ENCODE data around the gene HLF.

HLF gene

GRCh38 chr17:55346658-55347057, 81.9 kb downstream of the HLF start:
- in situ Hi-C loops (cut with HindIII; ENCODE audit: low sequenced_read_pairs), result no loop called here

- in situ Hi-C loops (cut with HindIII; ENCODE audit: low sequenced_read_pairs), result no loop called here
These were observed 82.6 kb downstream of the HLF start for GRCh38 chr17:55347341-55347740.

GRCh38 chr17:55348749-55349354, 84.1 kb downstream of the HLF start:
- in situ Hi-C loops (cut with HindIII; ENCODE audit: low sequenced_read_pairs), result no loop called here

- in situ Hi-C loops (cut with HindIII; ENCODE audit: low sequenced_read_pairs), result loop anchor here (25.0 kb wide), 1 partner anchor 89 kb away; the partner anchor contains the start of gene HLF
These were observed 86.1 kb downstream of the HLF start for GRCh38 chr17:55350825-55351205.

- in situ Hi-C loops (cut with HindIII; ENCODE audit: low sequenced_read_pairs), result loop anchor here (25.0 kb wide), 1 partner anchor 89 kb away; the partner anchor contains the start of gene HLF
These were observed 86.5 kb downstream of the HLF start for GRCh38 chr17:55351226-55351625.

- in situ Hi-C loops (cut with HindIII; ENCODE audit: low sequenced_read_pairs), result loop anchor here (25.0 kb wide), 1 partner anchor 92 kb away; the partner anchor contains the start of gene HLF
These were observed 89.2 kb downstream of the HLF start for GRCh38 chr17:55354010-55354409.

GRCh38 chr17:55354941-55355340, 90.2 kb downstream of the HLF start:
- in situ Hi-C loops (cut with HindIII; ENCODE audit: low sequenced_read_pairs), result loop anchor here (5.0 to 25.0 kb wide), 2 partner anchors 93 to 157 kb away; partner anchors contain the start of genes HLF and SMIM36

GRCh38 chr17:55356434-55357328, 91.9 kb downstream of the HLF start:
- in situ Hi-C loops (cut with HindIII; ENCODE audit: low sequenced_read_pairs), result loop anchor here (5.0 to 25.0 kb wide), 2 partner anchors 94 to 156 kb away; partner anchors contain the start of genes HLF and SMIM36

GRCh38 chr17:55360971-55361370, 96.2 kb downstream of the HLF start:
- in situ Hi-C loops (cut with HindIII; ENCODE audit: low sequenced_read_pairs), result loop anchor here (25.0 kb wide), 1 partner anchor 99 kb away; the partner anchor contains the start of gene HLF

GRCh38 chr17:55363033-55363432, 98.3 kb downstream of the HLF start:
- in situ Hi-C loops (cut with HindIII; ENCODE audit: low sequenced_read_pairs), result loop anchor here (25.0 kb wide), 1 partner anchor 101 kb away; the partner anchor contains the start of gene HLF

- in situ Hi-C loops (cut with HindIII; ENCODE audit: low sequenced_read_pairs), result loop anchor here (25.0 kb wide), 1 partner anchor 104 kb away; the partner anchor contains the start of gene HLF
These were observed 101.3 kb downstream of the HLF start for GRCh38 chr17:55366020-55366481.

- in situ Hi-C loops (cut with HindIII; ENCODE audit: low sequenced_read_pairs), result loop anchor here (25.0 kb wide), 1 partner anchor 106 kb away; the partner anchor contains the start of gene HLF
These were observed 103.9 kb downstream of the HLF start for GRCh38 chr17:55368706-55369105.
